GM12875 (cell line): ENCODE results near the gene NXN.

Experiments
- H3K4me3 ChIP-seq: one replicate; pipeline ENCODE4 v1.5.1; 2011; ENCODE audit warnings: low read depth, low read length, control low read depth
- TF ChIP-seq, protein P1 (sequence below): IDR thresholded peaks from 2 replicates; pipeline ENCODE4 v1.5.1; 2011; ENCODE audit warnings: low read depth, mild to moderate bottlenecking, control low read depth, inconsistent platforms, low read length, moderate library complexity, borderline replicate concordance; ENCODE audit not compliant: insufficient read depth

NXN gene

DNA sequence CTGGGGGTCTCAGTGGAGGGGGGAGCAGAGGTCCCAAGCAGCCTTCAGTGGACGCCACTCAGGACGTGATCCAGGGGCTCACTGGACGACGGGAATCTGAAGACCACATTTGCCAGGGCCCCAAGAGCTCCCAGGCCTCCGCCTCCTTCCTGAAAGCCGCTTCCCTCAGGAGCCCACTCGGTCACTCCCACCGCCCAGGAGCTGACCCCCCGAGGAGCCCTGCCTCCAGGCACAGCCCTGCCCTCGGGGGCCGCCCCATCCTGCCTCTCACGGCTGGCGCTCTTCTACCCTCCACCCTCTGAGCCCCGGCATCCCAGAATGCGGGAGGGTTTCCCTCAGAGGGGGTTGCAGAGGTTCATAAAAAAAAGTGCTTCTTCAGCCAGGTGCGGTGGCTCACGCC, 41.6 kb upstream of the NXN start:
- no peak overlapping the region for H3K4me3 ChIP-seq
- TF ChIP-seq, protein P1, sequence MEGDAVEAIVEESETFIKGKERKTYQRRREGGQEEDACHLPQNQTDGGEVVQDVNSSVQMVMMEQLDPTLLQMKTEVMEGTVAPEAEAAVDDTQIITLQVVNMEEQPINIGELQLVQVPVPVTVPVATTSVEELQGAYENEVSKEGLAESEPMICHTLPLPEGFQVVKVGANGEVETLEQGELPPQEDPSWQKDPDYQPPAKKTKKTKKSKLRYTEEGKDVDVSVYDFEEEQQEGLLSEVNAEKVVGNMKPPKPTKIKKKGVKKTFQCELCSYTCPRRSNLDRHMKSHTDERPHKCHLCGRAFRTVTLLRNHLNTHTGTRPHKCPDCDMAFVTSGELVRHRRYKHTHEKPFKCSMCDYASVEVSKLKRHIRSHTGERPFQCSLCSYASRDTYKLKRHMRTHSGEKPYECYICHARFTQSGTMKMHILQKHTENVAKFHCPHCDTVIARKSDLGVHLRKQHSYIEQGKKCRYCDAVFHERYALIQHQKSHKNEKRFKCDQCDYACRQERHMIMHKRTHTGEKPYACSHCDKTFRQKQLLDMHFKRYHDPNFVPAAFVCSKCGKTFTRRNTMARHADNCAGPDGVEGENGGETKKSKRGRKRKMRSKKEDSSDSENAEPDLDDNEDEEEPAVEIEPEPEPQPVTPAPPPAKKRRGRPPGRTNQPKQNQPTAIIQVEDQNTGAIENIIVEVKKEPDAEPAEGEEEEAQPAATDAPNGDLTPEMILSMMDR, result no peak

DNA sequence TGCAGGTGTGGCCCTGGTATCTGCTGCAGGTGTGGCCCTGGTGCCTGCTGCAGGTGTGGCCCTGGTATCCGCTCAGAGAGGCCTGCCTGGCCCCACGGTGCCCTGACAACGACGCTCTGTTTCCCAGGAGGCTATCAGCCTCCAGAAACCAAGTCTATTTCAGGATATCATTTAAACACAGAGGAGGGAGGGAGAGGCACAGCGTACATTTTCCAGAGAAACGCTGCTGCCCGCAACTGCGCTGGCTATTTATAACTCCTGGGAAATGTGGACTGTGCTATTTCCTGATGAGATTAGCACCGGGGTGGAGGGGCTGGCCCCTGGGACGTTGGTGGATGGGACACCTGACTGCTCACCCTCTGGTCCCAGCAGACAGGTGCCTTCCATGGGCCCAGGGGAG, 39.9 kb upstream of the NXN start:
- TF ChIP-seq, protein P1, result no peak
- H3K4me3 ChIP-seq, result no peak overlapping the region

DNA sequence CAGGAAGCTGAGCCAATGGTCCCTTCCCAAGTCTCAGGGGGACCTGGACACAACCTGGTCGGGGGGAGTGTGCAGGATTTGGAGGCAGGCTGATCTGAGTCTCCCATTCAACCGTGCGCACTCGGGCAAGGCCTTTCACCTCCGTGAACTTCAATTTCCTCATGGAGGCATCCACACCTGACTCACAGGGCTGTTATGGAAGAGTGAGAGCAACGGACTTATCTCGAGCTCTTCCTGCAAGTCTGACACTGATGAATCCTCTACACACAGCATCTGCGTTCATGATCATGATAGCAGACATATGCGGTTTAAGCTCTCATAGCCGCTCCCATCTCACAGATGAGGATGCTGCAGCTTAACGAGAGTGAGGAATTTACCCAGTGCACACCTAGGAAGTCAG, 39.0 kb upstream of the NXN start:
- H3K4me3 ChIP-seq, result no peak overlapping the region
- TF ChIP-seq, protein P1, result no peak

DNA sequence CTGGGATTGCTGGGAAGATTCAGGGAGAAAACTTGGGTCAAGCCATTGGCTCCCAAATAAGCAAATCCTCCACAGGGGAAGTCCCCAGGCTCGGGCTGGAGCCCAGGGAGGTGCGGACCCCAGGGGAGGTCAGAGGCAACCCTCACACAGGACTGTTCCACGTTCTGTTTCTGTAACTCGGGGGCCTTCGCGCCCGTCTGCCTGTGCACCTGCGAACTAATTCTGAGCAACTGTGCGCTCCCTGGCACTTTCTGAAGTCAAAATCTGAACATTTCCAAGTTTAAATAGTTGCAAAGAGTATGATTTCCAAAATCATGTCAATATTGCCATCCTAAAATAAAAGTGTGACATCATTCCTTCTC, 34.1 kb upstream of the NXN start:
- TF ChIP-seq, protein P1, result no peak
- no peak overlapping the region for H3K4me3 ChIP-seq

DNA sequence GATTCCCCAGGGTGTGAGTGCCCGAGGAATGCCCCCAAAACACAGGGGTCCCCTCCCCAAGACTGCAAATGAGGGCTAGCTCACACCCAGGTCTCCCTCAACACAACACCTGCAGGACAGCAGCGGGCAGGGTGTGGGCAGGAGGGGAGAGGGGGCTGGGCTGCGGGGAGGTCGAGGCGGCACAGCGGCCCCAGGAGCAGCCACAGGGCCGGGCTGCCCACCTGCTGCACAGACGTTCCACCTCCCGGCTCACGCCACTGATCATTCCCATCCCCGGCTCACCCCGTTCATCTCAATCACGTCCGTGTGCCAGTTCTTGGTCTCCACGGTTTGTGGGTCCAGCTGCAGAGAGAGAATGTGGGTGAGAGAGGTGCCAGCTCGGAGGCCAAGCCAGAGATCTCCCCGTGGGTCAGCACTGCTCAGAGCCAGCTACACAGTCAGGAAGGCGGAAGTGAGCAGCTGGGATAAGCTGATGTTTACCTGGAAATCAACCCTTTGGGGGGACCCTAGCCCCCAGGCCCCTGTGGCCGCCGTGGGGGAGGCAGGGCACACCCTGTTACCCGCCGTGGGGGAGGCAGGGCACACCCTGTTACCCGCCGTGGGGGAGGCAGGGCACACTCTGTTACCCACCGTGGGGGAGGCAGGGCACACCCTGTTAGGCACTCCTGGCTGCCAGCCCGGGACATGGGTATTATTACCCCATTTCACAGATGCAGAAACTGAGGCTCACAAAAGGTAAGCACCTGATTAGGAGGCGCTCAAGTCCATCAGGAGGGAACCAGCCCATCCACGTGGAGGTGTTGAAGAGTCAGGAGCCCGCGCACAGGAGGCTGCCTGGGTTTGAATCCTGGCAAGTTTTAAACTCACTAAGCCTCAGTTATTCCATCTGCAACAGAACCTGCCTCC, 33.5 kb upstream of the NXN start:
- H3K4me3 ChIP-seq, result no peak overlapping the region
- TF ChIP-seq, protein P1, result no peak

DNA sequence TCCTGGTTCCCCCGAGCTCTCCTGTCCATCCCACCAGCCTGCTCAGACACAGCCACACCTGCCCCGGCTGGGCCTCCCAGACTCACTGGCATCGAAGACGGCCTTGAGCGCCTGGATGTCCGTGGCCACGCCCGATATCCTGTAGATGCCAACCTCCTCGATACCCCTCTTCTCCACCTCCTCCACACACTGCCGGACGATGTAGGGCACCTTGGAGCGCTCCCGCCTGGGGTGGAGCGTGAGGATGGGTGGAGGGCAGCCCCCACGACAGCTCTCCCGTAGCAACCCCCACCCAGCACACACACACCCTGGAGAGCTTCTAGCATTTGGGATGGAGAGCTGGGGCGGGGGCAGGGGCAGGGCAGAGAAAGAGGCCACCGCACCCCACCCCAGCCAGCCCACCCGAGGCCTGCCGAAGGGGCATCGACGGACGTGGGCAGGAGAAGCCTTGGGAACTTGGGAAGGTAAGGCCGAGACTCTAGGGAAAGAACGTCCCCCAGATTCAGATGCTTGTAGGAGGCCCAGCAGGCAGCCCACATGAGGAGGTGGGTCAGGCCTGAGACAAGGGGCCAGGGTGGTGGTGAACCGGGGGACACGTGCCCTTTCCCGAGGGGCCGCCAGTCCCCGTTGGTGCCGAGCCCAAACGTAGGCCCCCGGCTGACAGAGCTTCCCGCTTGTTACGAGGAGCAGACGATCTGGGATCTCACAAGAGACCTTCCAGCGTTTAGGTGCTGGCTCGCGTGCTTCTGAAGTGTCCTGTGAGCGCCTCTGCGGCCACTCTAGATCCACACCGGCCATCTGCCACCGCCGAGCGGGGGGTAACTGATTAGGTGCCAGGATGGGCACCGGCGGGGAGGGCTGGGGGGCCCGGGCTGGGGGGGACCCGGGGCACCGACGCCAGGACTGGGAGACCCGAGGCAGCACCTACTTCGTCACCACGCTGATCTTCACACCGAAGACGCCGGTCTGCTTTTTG, 32.5 kb upstream of the NXN start:
- H3K4me3 ChIP-seq, result no peak overlapping the region
- TF ChIP-seq, protein P1, result no peak

DNA sequence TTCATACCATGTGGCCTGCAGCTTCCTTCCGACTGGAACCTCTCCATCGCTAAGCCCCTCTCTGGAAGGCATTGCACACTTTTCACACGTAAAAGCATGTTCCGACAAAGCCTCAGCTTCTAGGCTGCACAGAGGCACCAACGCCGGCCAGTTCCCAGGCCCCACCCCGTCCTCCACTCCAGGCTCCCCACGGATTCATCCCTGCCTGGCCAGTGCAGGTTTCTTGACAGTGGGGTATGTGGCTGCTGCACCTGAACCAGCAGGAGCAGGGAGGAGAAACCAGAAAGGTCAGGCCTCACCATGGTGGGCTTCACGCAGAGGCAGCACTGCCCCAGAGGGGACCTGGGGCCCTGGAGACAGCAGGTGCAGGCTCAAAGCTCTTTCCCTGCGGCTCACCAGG, 31.6 kb upstream of the NXN start:
- TF ChIP-seq, protein P1, result no peak
- no peak overlapping the region for H3K4me3 ChIP-seq
